HG03378 (cell line): ENCODE results near the gene CTIF.
"Not testable (repeated sequence)": the region's sequence is repeated elsewhere in the genome, so short reads cannot be mapped to it uniquely, and the experiment has no call there.

Experiments used
- ATAC-seq: cut with Tn5 transposase; IDR thresholded peaks from one replicate; pipeline ENCODE4 v1.9.1; 2021; ENCODE audit warnings: mild to moderate bottlenecking, moderate library complexity; ENCODE audit not compliant: unreplicated experiment

The CTIF gene

DNA sequence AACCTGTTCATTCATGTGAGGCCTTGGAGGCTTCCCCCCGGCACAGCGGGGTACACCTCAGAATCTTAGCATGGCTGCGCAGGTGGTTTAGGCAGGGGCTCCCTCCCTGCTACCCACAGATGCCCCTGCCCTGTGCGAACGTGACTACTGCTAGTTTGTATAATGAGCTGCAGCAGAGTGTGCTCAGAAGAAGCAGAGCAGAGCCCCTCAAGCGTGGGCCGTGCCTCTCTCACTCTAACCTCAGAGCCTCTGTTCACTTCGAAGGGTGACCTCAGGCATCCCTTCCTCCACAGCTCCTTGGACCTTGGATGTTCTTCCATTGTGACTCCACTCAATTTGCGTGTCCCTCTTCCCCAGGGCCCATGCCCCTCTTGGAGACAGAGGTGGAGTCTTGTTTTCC, 161.6 kb downstream of the CTIF start:
- ATAC-seq, result no peak

GRCh38 chr18:48702346-48703027, 163.7 kb downstream of the CTIF start:
- ATAC-seq, result no peak

DNA sequence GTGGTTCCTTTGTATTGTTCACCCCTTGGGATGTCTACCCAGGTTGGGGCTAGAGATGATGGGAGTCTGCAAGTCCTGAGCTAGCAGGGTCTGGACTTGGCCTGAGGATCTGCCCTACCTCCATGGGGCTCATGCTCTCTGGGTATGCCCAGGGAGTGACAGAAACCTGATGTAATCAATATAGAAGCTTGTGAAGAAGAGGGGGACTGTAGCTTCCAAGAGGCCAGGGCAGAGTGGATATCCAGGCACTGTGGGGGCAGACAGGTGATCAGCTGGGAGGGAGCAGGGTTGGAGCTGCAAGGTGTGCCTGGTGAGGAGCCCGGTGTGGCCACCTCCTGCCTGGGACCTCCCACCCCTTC, 164.2 kb downstream of the CTIF start:
- ATAC-seq, result no peak

- ATAC-seq, result no peak
Observed at GRCh38 chr18:48703418-48703817, 164.6 kb downstream of the CTIF start.

DNA sequence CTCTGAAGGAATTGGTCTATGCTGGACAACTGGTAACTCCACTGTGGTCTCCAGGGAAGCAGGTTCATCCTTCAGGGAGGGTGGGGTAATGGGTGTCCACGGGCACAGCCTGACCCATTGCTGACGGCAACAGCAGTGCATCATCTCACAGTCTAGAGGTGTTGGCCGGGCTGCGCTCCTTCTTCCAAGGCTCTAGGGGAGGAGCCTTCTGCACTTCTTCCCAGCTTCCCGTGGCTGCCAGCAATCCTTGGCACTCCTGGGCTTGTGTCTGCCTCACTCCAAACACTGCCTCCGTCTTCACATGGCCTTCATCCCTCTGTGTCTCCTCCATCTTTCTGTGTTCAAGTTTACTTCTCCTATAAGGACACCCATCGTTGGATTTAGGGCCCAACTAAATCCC, 166.2 kb downstream of the CTIF start:
- ATAC-seq, result no peak

DNA sequence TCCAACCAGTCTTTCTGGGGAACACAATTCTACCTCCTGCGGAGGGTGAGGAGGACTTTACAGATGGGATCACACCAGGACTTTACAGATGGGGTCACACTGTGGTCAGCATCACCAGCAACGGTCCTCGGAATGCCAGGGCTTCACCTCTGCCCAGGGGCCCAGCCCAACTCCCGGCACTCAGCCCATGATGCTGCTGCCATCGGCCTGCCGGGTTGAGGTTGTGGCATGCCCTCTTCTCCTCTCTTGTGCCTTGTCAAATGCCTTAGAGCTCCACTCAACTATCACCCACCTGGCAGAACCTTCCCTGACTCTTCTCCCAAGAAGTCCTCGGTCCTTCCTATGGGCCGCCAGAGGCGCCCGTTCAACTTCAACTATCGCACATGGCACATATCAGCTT, 166.7 kb downstream of the CTIF start:
- no peak for ATAC-seq

DNA sequence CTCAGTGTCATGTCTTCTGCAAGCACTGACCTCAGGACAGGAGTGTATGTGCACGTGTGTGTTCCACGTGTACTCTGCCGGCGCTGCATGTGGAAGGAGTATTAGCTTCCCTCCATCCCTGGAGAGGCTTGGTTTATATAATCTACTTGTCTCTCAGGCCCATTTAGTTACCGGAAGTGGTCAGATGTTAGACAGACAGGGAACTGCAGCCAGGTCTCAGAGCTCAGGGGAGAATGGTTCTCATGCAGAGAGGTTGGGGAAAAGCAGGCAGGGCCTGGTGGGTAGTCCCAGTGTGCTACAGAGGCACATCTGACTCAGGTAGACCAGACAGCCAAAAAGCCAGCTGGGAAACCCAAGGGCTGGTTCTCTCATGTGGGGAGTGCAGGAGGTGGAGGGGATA, 167.9 kb downstream of the CTIF start:
- ATAC-seq, result no peak

- ATAC-seq, result no peak
Observed at GRCh38 chr18:48707636-48708296, 168.9 kb downstream of the CTIF start.

DNA sequence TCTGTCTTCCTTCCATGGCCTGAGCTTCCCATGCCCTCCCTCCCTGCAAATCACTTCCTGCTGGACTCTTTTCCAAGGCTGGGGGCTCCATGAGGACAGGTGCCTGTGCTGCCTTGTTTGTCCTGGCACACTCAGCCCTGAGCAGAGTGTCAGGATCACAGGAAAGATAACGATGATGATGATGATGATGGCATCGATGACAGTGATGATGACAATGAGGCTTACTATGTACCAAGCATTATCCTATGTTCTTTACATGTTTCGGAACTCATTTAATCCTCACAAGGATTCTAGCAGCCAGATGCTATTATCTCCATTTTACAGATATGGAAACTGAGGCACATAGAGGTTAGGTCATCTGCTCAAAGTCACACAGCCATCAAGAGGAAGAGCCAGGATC, 170.0 kb downstream of the CTIF start:
- no peak for ATAC-seq

DNA sequence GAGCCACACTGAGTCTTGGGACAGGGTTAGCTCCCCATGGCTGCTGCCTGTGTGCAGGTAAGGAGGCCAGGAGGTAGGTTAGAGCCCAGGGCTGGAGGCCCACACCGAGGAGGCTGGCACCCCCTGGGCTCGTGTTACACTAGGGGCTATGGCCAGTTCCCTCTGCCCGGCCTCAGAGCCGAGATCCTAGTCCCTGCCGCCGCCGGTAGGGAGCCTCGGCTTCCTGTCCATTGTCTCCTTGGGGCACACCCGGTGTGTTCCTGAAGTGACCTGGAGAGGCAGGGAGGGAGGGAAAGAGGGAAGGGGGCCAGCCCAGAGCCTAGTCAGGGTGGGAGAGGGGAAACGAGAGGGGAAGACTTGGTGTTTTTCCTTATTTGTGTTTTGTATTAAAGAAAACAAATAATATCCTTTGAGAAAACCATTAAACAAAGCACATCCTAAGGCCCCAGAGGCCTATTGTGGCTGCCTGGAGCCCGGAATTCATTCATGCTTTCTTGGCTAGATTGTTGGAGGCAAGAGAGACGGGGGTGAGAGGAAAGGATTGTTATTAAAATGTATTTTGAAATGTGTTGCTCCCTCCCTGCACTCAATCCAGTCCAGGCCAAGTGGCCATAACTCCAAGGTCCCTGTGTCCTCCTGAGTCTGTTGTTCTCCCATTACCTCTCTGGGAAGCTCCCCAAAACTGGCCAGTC, 170.7 kb downstream of the CTIF start:
- ATAC-seq, result no peak

DNA sequence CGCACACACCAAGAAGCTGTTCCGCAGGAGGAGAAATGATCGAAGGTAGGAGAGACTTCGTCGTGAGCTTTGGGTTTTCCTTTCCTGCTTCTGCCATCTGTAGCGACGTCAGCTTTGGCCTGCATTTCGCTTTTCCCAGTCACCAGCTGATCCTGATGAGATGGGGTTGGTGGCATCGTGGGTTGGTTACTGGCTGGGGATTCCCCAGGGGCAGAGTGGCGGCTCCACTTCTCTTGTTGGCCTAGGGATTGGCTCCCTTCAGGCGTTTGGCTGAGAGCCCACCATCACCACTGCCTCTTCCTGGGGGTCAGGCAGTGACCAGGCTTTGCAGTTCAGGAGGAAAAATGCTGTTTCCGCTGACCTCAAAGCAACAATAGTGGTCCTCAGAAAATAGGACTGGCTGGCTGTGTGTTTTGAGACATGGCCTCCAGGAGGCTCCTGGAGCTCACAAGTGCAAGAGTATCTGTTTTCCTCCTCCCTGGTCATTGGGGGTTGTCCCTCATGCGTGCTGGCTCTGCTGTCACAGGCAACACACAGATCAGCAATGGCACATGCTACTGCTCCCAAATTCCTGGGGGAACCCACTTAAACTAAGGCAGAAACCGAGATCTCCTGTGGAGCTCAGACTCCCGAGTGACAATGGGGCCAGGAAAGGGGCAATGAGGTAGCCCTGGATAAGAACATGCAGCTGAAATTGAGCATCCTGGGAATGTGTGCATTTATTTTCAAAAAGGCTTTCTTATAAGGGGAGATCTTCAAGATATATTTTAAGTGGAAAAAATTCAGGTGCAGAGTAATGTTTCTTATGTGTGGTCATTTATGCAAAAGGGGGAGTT, 173.0 kb downstream of the CTIF start:
- ATAC-seq, result no peak

GRCh38 chr18:48713309-48713708, 174.5 kb downstream of the CTIF start:
- no peak for ATAC-seq

GRCh38 chr18:48714873-48715272, 176.0 kb downstream of the CTIF start:
- ATAC-seq, result no peak

DNA sequence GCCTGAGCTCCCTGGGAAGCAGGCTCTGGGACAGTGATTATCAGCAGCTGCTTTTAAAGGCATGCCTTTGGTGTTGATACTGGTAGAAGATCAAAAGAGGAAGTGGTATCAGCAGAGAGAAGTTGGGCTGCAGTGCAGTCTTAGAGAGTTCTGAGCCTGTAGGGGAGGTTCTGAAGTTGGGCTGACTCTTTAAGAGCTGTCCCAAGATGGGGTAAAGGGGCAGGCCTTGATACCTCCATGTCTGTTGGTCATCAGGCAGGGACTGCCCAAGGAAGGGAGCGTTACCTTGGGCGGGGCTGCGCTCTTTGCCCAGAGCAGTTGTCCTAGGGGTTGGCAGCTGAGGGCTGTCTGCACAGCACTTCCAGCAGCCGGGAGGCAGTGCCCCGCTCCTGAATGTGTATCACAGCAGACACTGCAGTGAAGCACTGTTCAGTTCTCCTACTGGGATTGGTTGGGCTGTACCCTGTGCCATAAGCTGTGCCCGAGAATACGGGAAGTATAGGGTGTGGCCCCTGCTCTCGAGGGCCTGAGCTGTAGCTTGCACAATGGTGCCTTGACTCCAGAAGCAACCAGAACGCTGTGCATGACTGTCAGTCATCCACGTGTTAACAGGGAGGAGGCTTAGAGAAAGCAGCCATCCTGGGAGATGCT, 177.0 kb downstream of the CTIF start:
- ATAC-seq, result peak; percentile 71

DNA sequence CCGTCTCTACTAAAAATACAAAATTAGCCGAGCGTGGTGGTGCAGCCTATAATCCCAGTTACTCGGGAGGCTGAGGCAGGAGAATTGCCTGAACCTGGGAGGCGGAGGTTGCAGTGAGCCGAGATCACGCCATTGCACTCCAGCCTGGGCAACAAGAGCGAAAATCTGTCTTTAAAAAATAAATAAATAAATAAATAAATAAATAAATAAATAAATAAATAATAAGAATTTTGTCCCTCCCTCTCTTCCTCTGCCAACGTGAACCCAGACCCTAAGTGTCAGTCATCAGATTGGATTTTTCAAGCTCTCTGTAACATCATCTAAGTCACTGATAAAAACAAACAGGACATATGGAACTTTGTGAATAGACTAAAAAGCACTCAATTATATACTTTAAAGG, 178.4 kb downstream of the CTIF start:
- not testable (repeated sequence) for ATAC-seq

GRCh38 chr18:48718251-48718959, 179.6 kb downstream of the CTIF start:
- no peak for ATAC-seq

GRCh38 chr18:48719388-48719787, 180.6 kb downstream of the CTIF start:
- ATAC-seq, result no peak

- no peak for ATAC-seq
Observed at GRCh38 chr18:48719974-48720654, 181.3 kb downstream of the CTIF start.

GRCh38 chr18:48720655-48721025, 181.8 kb downstream of the CTIF start:
- no peak for ATAC-seq

- no peak for ATAC-seq
Observed at GRCh38 chr18:48721312-48721711, 182.5 kb downstream of the CTIF start.
